22Rv1 (cell line): ENCODE measurements around the gene CDHR5.

Experiments
- H3K27ac ChIP-seq: fragments of 450-650 bp; 2 replicates; pipeline ENCODE4 v1.5.1; 2017
- CTCF ChIP-seq: fragments of 450-650 bp; IDR thresholded peaks from 2 replicates; pipeline ENCODE4 v1.5.1; 2017; ENCODE audit warnings: mild to moderate bottlenecking
- ZFX ChIP-seq: fragments of 450-650 bp; IDR thresholded peaks from 2 replicates; pipeline ENCODE4 v1.6.1; 2017; ENCODE audit warnings: antibody characterized with exemption, borderline replicate concordance

Gene CDHR5

GRCh38 chr11:573146-573759 is 51.5 kb downstream of the CDHR5 start:
- H3K27ac ChIP-seq, result no peak overlapping the region
- TF ChIP-seq ZFX (no peak), CTCF (no peak)

- H3K27ac ChIP-seq, result no peak overlapping the region
- TF ChIP-seq CTCF (no peak), ZFX (no peak)
Measured at GRCh38 chr11:571802-572185, 53.0 kb downstream of the CDHR5 start.

- peak overlapping the region; percentile 98 for H3K27ac ChIP-seq
- no peak for TF ChIP-seq ZFX
- TF ChIP-seq CTCF, result no peak
Measured at GRCh38 chr11:569158-569885, 55.4 kb downstream of the CDHR5 start.

- H3K27ac ChIP-seq, result peak overlapping the region; percentile 98
- no peak for TF ChIP-seq ZFX
- TF ChIP-seq CTCF, result no peak
Measured at GRCh38 chr11:568306-569157, 56.2 kb downstream of the CDHR5 start.

GRCh38 chr11:567629-568292 is 57.0 kb downstream of the CDHR5 start:
- H3K27ac ChIP-seq, result peak overlapping the region; percentile 98
- TF ChIP-seq CTCF (no peak), ZFX (no peak)

- TF ChIP-seq ZFX, result no peak
- TF ChIP-seq CTCF, result no peak
- H3K27ac ChIP-seq, result peak overlapping the region; percentile 98
Measured at GRCh38 chr11:567011-567628, 57.6 kb downstream of the CDHR5 start.
